Measurements from ENCODE around the gene C3orf18.

The C3orf18 gene

GRCh38 chr3:50570508-50571279, 3.1 kb upstream of the C3orf18 start:
- H3K4me3 ChIP-seq (ENCODE audit: low read length) = peak overlapping the region; percentile 97
- no peak for DNase-seq (ENCODE audit: low read depth)
- no peak for TF ChIP-seq CTCF (conservative IDR thresholded peaks at IDR 0.05; ENCODE audit: low read length)

- DNase-seq (ENCODE audit: low read depth) = peak; percentile 93
- peak within 1 kb of the TSS; percentile 97 for H3K4me3 ChIP-seq (ENCODE audit: low read length)
- TF ChIP-seq CTCF (conservative IDR thresholded peaks at IDR 0.05; ENCODE audit: low read length) = no peak
Measured at GRCh38 chr3:50568947-50569749, 1.6 kb upstream of the C3orf18 start, which contains the start of gene HEMK1. TSS of gene HEMK1 (plus strand) at chr3:50569522. CDS start at chr3:50571105, 1,583 bp downstream.

GRCh38 chr3:50567011-50567385, 549 bp downstream of the C3orf18 start:
- peak overlapping the region; percentile 70 for H3K4me3 ChIP-seq (ENCODE audit: low read length)
- TF ChIP-seq CTCF (conservative IDR thresholded peaks at IDR 0.05; ENCODE audit: low read length) = no peak
- no peak for DNase-seq (ENCODE audit: low read depth)

GRCh38 chr3:50564321-50564720, 3.2 kb downstream of the C3orf18 start:
- DNase-seq (ENCODE audit: low read depth) = no peak

GRCh38 chr3:50563867-50564266, 3.7 kb downstream of the C3orf18 start:
- DNase-seq (ENCODE audit: low read depth) = no peak
- TF ChIP-seq CTCF (conservative IDR thresholded peaks at IDR 0.05; ENCODE audit: low read length) = no peak
- no peak overlapping the region for H3K4me3 ChIP-seq (ENCODE audit: low read length)

More at GRCh38 chr3:50564321-50564720, 3.2 kb downstream of the C3orf18 start:
- TF ChIP-seq CTCF (conservative IDR thresholded peaks at IDR 0.05; ENCODE audit: low read length) = no peak
- no peak overlapping the region for H3K4me3 ChIP-seq (ENCODE audit: low read length)

- H3K4me3 ChIP-seq (ENCODE audit: low read length) = no peak overlapping the region
- peak; percentile 83 for DNase-seq (ENCODE audit: low read depth)
- peak; percentile 30 for TF ChIP-seq CTCF (conservative IDR thresholded peaks at IDR 0.05; ENCODE audit: low read length)
Measured at GRCh38 chr3:50562861-50563260, 4.7 kb downstream of the C3orf18 start.

Measured in AG10803 (cell line).